Thyroid gland (tissue), 4 donors: Measurements from ENCODE around the gene CDH22. TPM values are rescaled to one million over a fixed set of nuclear protein-coding genes. Genes with fewer than 3 reads are reported as not detected.

Experiments
- DNase-seq, 2 donors: peaks; one replicate each; pipeline ENCODE4 v3.0.0-alpha.2; 2019
- H3K27ac ChIP-seq, 3 donors: fragments of 200-600 bp; sonication (generic); 1 replicate in 2 of 3; 2 replicates in 1 of 3; pipeline ENCODE4 v1.5.1; 2016 to 2019; ENCODE audit warnings: mild to moderate bottlenecking in 1 of 3, moderate library complexity in 1 of 3
- H3K27me3 ChIP-seq: fragments of 200-600 bp; sonication (generic); one replicate; pipeline ENCODE4 v1.5.1; 2019
- H3K36me3 ChIP-seq, 2 donors: fragments of 200-600 bp; sonication (generic); one replicate each; pipeline ENCODE4 v1.5.1; 2016 to 2019
- H3K4me1 ChIP-seq, 2 donors: fragments of 200-600 bp; sonication (generic); one replicate each; pipeline ENCODE4 v1.5.1; 2017 to 2019
- H3K4me3 ChIP-seq, 3 donors: fragments of 200-600 bp; sonication (generic); replicated peaks in 1 of 3; 1 replicate in 2 of 3; 2 replicates in 1 of 3; pipeline ENCODE4 v1.5.1; 2016; ENCODE audit warnings: mild to moderate bottlenecking in 1 of 3
- H3K9me3 ChIP-seq: fragments of 200-600 bp; sonication (generic); one replicate; pipeline ENCODE4 v1.5.1; 2017
- POLR2A ChIP-seq, 2 donors: fragments of 450-650 bp; IDR thresholded peaks; one replicate each; pipeline ENCODE4 v1.6.1; 2017; ENCODE audit warnings: antibody characterized with exemption in 2 of 2, mild to moderate bottlenecking in 2 of 2, moderate library complexity in 1 of 2
- WGBS, 2 donors: methylation state at CpG; one replicate each; pipeline ENCODE4 v1.1.5; 2017; 5-methylcytosine and 5-hydroxymethylcytosine counted together
- intact Hi-C: fragments of 100-400 bp; cut with DNase I; formaldehyde crosslinking; loops from one replicate; pipeline ENCODE4 v1.15.1; 2023
- total RNA-seq, 4 donors: library from RNA; depleted of rRNA; stranded (reverse); fragments of >200 nt; gene quantifications; one replicate each; pipeline ENCODE4 v1.2.3, GENCODE V29; 2016
- TF ChIP-seq, protein P1 (sequence below), 6 experiments: fragments of 200-600 bp in 3 of 6; fragments of 450-650 bp in 3 of 6; sonication (generic) in 3 of 6; IDR thresholded peaks; one replicate each; pipeline ENCODE4 v1.5.1; 2016 to 2019; ENCODE audit warnings: antibody characterized with exemption in 6 of 6, mild to moderate bottlenecking in 2 of 6, inconsistent platforms in 1 of 6, moderate library complexity in 1 of 6

CDH22 gene
- total RNA-seq, 4 donors from 2014 or later: 0.38 to 3.0 (median 1.2) TPM

DNA sequence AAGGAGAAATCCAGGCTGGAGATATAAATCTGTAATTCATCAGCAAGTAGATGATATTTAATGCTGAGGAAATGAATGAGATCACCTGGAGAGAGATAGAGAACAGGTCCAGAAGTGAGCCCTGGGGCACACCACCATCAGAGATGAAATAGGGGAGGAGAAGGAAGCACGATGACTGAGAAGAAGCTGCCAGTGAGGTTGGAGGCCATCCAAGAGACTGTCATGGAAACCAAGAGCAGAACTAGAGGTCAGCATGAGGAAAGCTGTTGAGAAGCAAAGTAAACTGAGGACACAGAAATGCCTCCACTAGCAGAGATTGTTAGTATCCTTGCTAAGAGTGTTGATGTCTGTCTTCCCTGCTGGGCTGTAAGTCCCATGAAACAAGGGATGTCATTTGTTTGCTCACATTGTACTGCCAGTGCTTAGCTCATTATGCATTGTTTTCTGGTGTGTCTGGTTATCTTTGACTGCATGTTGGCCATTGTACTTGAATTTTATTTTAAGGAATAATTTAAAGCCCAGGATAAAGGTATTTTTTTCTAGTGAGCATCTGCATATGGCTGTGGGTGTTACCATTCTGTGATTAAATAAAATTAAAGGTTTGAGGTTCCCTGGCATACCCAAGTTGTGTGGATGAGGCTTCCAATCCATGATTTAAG is 35.8 kb downstream of the CDH22 start:
- H3K27me3 ChIP-seq: no peaks in the 10 kb centered on the region
- no peak for DNase-seq

DNA sequence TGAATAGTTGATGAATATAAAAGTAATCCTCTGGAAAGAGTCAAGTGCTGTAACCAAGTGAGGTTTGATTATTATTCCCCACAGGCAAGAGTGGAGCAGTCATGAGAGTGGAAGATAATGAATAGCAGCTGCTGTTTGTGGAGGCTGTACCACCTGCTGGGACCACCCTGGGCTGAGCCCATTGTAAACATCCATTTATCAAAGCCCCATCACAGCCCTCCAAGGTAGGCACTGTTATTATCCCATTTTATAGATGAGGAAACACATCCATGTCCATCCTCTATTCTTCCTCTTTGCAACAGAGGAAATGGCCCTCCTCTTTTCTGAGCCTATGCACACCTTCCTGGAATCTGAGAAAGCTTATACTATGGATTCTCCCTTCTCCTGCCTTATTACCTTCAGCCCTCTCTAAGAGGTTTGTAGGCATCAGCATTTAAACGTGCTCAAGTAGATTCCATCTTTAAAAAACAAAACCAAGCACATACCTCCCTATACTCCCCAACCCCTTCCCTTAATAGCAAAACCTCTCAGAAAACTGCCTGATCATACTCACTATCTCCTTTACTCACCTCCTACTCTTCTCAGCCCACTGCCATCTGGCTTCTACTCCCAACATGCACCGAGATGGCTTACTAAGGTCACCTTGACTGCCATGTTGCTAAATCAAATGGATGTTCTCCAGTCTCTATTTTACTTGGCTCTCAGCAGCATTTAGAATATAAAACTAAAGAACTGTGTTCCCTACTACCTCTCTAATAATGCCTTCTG is 37.1 kb downstream of the CDH22 start:
- intact Hi-C loops: no loop called here
- Histone ChIP-seq H3K9me3 (no peaks in the 10 kb centered on the region), H3K4me1 (no peaks in the 10 kb centered on the region), H3K27me3 (no peaks in the 10 kb centered on the region), H3K36me3 (no peaks in the 10 kb centered on the region), H3K4me3 (no peak overlapping the region), H3K27ac (no peak overlapping the region)
- TF ChIP-seq POLR2A (IDR thresholded peaks at IDR 0.05): no peak
- TF ChIP-seq, protein P1, sequence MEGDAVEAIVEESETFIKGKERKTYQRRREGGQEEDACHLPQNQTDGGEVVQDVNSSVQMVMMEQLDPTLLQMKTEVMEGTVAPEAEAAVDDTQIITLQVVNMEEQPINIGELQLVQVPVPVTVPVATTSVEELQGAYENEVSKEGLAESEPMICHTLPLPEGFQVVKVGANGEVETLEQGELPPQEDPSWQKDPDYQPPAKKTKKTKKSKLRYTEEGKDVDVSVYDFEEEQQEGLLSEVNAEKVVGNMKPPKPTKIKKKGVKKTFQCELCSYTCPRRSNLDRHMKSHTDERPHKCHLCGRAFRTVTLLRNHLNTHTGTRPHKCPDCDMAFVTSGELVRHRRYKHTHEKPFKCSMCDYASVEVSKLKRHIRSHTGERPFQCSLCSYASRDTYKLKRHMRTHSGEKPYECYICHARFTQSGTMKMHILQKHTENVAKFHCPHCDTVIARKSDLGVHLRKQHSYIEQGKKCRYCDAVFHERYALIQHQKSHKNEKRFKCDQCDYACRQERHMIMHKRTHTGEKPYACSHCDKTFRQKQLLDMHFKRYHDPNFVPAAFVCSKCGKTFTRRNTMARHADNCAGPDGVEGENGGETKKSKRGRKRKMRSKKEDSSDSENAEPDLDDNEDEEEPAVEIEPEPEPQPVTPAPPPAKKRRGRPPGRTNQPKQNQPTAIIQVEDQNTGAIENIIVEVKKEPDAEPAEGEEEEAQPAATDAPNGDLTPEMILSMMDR (IDR thresholded peaks at IDR 0.05): no peak
- DNase-seq: no peak
- 62 to 70% methylated on average over 2 of the region's 2 CpGs for WGBS, 2 donors

More for the DNA sequence above, 35.8 kb downstream of the CDH22 start:
- intact Hi-C loops: no loop called here
- H3K4me1 ChIP-seq: no peaks in the 10 kb centered on the region
- WGBS, 2 donors: 36 to 61% methylated on average over 1 of the region's 1 CpG
- H3K4me3 ChIP-seq: no peak overlapping the region
- H3K36me3 ChIP-seq: no peaks in the 10 kb centered on the region
- TF ChIP-seq POLR2A (IDR thresholded peaks at IDR 0.05): no peak
- TF ChIP-seq, protein P1 (IDR thresholded peaks at IDR 0.05): no peak
- no peak overlapping the region for H3K27ac ChIP-seq
- H3K9me3 ChIP-seq: no peaks in the 10 kb centered on the region

DNA sequence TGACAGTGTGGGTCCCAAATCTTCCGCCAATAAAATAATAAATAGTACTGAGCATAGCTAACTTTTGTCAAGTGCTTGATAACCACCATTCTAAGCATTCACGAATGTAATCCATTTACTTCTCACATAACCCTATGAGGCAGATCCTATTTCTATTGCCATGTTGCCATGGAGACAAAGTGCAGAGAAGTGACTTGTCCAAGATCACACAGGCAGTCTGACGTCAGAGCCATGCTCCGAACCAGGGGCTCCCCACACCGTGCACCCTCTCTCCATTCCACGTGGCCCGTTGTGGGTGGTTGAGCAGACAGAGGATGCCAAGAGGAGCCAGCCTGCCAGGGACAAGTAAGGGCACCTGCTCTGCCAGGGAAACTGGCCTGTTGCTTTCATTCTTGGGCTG is 38.9 kb downstream of the CDH22 start:
- Histone ChIP-seq H3K4me1 (no peaks in the 10 kb centered on the region), H3K4me3 (no peak overlapping the region), H3K27ac (no peak overlapping the region), H3K9me3 (no peaks in the 10 kb centered on the region), H3K27me3 (no peaks in the 10 kb centered on the region), H3K36me3 (no peaks in the 10 kb centered on the region)
- intact Hi-C loops: no loop called here
- TF ChIP-seq, protein P1 (IDR thresholded peaks at IDR 0.05): no peak
- no peak for TF ChIP-seq POLR2A (IDR thresholded peaks at IDR 0.05)
- 78 to 79% methylated on average over 7 of the region's 7 CpGs for WGBS, 2 donors
- DNase-seq: no peak

DNA sequence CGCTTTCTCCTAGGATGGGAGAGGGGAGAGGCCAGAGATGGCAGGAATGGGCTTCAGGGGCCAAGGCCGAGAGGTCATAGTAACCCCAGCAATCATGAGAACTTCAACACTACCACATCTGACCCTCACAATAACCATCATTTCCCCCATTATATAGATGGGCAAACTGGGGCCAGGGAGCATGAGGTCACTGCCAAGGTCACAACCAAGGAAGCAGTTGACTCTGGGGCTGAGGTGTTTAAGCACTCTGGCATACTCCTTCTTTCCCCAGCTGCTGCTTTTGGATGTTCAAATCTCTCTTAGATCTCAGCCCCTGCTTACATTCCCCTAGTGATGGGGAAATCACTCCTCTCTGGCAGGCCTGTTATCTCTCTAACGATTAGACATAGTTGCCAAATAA is 39.6 kb downstream of the CDH22 start:
- WGBS, 2 donors: 76 to 91% methylated on average over 3 of the region's 3 CpGs
- H3K36me3 ChIP-seq: no peaks in the 10 kb centered on the region
- H3K4me1 ChIP-seq: no peaks in the 10 kb centered on the region
- H3K27me3 ChIP-seq: no peaks in the 10 kb centered on the region
- intact Hi-C loops: no loop called here
- no peak for DNase-seq
- no peak overlapping the region for H3K4me3 ChIP-seq
- no peak overlapping the region for H3K27ac ChIP-seq
- TF ChIP-seq, protein P1 (IDR thresholded peaks at IDR 0.05): no peak
- no peak for TF ChIP-seq POLR2A (IDR thresholded peaks at IDR 0.05)
- no peaks in the 10 kb centered on the region for H3K9me3 ChIP-seq

DNA sequence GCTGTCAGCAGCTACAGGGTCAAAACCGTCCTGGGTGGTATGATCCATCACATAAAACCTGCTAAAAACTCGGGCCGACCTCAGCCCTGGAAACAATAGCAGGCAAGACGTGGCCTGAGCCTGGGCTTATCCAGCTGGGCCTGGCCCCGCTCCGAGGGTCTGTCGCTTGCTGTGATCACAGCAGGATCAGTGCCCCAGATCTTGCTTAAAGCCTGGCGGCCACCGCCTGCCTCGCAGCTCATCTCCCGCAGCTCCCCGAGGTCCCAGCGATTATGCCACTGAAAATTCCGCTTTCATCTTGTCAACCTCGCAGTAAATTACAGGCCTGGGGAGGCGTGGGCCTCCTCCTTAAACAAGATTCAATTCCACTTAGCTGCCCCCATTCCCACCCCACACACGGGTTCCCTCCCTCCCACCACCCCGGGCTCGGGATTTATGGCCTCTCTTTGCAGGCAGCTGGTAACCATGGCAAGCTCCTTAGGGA is 40.1 kb downstream of the CDH22 start:
- intact Hi-C loops: no loop called here
- DNase-seq: no peak
- H3K27ac ChIP-seq: no peak overlapping the region
- H3K9me3 ChIP-seq: no peaks in the 10 kb centered on the region
- H3K36me3 ChIP-seq: no peaks in the 10 kb centered on the region
- no peaks in the 10 kb centered on the region for H3K4me1 ChIP-seq
- no peak for TF ChIP-seq POLR2A (IDR thresholded peaks at IDR 0.05)
- TF ChIP-seq, protein P1 (IDR thresholded peaks at IDR 0.05): no peak
- no peak overlapping the region for H3K4me3 ChIP-seq
- 20 to 34% methylated on average over 17 to 19 of the region's 19 CpGs for WGBS, 2 donors
- H3K27me3 ChIP-seq: no peaks in the 10 kb centered on the region
